HPDE6-E6E7 (cell line): Measurements from ENCODE around the gene EFNA2.
A peak's percentile ranks its signal among the peaks of the same experiment; 100 is the strongest.
"Not testable (repeated sequence)": the region's sequence is repeated elsewhere in the genome, so short reads cannot be mapped to it uniquely, and the experiment has no call there.

Source experiments
- DNase-seq: peaks from one replicate; pipeline ENCODE4 v3.0.0; 2011; ENCODE audit warnings: missing footprints; ENCODE audit errors: extremely low spot score

The EFNA2 gene

DNA sequence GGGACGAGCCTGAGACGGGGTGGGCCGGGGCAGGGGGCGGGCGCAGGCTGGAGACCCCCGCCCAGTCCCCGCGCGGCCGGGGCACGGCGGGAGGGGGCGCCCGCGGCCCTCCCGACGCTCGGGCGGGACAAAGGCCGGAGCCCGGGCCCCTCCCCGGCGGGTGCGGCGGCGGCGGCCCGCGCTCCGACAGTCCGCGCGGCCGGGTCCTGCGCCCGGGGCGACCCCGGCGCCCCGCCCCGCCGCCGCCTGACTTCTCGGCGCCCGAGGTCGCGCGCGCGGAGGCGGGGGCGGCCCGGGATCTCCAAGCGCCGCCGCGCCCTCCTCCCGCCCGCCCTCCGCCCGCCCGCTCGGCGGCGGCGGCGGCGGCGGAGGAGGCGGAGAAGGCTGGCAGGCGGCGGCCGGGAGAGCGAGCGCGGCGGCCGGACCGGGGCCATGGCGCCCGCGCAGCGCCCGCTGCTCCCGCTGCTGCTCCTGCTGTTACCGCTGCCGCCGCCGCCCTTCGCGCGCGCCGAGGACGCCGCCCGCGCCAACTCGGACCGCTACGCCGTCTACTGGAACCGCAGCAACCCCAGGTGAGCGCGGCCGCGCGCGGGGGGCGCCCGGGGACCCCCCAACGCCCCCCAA, at the start of gene EFNA2:
TSS of gene EFNA2 (plus strand) at position 137 of the 624 bp plus-strand sequence. CDS start at position 433, 296 bp downstream.
- DNase-seq: no peak

- DNase-seq: no peak
Measured at GRCh38 chr19:1236576-1236975, 49.1 kb upstream of the EFNA2 start.

- no peak for DNase-seq
Measured at GRCh38 chr19:1237027-1237659, 48.5 kb upstream of the EFNA2 start.

- DNase-seq: no peak
Measured at GRCh38 chr19:1237754-1238368, 47.8 kb upstream of the EFNA2 start, which contains the start of gene CBARP. Gene CBARP (minus strand): TSS chr19:1238005. CDS start chr19:1236100, 1,905 bp downstream.

DNA sequence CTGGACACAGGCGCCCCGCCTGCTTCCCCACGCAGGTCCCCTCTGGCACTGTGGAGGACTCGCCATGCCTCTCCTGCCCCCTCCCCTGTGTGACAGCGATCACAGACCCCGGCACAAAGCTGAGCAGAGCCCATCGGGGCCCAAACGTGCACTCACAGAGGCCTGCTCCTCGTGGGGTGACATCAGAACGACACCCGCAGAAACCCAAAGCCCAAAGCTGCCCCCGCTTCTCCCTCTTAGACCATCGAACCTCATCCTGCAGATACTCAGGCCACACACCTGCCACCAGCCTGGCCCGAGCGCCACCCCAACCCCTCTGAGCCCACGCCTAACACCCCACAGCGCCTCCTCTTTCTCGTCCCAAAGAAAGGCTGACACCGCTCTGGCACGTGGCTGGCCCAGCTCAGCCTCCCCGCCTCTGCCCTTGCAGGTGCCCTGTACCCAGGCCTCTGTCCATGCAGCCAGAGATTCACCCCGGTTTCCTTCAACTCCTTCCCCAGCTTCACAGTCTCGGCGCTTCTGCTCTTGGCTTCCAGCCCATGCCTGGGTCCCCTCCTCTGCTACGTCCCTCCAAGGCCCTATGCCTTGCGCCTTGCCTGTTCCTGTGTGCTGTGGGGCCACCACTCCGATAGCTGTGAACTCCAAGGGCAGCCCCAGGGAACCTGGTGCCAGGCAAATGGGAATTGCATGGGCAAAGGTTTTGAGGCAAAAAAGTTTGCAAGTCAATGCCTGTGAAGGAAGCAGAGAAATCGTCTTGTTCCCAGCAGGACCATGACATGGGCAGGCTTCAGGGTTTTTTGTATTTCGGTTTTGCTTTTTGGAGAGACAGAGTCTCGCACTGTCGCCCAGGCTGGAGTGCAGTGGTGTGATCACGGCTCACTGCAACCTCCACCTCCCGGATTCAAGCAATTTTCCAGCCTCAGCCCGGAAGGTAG, 47.0 kb upstream of the EFNA2 start:
- no peak for DNase-seq

GRCh38 chr19:1239420-1239795, 46.3 kb upstream of the EFNA2 start:
- DNase-seq: no peak

GRCh38 chr19:1239796-1240737, 45.6 kb upstream of the EFNA2 start:
- DNase-seq: no peak

- no peak for DNase-seq
Measured at GRCh38 chr19:1240925-1241324, 44.7 kb upstream of the EFNA2 start.

- peak; percentile 95 for DNase-seq
Measured at GRCh38 chr19:1241417-1242095, 44.1 kb upstream of the EFNA2 start, which contains the start of gene ATP5F1D. Gene ATP5F1D (plus strand): TSS chr19:1241751. CDS start chr19:1241851, 100 bp downstream.

DNA sequence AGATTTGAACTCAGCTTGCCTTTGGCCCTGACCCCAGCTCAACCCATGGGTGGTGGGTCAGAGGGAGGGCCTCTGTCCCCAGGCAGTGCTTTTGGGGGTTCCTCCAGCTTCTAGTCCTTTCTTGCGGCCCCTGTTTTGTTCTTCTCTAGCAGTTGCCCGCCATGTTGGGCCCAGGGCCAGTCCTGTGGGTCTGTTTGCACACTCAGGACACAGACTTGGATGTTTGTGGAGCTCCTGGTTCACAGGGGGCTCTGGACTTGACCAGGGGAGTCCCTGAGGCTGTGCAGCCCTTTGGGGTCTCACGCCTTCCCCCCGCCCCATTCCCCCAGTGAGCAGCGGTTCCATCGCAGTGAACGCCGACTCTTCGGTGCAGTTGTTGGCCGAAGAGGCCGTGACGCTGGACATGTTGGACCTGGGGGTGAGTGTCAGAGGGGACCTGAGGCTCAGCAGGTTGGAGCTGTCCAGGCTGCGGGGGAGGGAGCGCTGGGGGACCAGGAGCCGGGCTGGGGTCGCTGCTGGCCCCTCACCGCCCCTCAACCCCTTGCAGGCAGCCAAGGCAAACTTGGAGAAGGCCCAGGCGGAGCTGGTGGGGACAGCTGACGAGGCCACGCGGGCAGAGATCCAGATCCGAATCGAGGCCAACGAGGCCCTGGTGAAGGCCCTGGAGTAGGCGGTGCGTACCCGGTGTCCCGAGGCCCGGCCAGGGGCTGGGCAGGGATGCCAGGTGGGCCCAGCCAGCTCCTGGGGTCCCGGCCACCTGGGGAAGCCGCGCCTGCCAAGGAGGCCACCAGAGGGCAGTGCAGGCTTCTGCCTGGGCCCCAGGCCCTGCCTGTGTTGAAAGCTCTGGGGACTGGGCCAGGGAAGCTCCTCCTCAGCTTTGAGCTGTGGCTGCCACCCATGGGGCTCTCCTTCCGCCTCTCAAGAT, 41.6 kb upstream of the EFNA2 start:
- no peak for DNase-seq

DNA sequence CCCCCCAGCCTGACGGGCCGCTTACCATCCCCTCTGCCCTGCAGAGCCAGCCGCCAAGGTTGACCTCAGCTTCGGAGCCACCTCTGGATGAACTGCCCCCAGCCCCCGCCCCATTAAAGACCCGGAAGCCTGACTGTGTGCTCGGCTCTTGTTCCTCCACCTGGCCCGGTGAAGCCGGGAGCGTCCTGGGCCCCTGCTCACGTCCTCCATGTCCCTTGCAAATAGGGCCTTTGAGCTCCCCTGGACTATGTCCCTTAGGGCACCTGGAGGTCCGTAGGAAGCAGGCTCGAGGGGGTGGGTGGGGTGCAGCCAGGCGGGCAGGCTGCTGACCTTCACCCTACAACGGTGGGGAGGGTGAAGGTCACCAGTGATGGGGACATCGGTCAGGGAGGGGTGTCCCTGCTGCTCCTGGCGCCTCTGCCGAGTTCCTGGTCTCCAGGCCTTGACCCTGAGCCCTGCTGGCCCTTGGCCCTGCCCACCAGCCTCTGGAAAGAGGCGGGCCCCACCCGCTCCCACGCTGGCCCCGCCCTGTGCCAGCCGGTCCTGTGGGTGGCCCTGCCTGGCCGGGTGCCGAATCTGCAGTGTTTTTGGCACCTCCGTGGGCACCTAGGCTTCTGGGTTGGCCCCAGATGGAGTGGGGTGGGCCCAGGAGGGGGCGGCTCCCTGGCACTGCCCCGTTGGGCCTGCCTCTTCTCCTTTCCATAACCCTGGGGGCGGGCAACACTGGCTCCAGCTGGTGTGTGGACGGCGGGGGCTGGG, 40.8 kb upstream of the EFNA2 start:
- no peak for DNase-seq

DNA sequence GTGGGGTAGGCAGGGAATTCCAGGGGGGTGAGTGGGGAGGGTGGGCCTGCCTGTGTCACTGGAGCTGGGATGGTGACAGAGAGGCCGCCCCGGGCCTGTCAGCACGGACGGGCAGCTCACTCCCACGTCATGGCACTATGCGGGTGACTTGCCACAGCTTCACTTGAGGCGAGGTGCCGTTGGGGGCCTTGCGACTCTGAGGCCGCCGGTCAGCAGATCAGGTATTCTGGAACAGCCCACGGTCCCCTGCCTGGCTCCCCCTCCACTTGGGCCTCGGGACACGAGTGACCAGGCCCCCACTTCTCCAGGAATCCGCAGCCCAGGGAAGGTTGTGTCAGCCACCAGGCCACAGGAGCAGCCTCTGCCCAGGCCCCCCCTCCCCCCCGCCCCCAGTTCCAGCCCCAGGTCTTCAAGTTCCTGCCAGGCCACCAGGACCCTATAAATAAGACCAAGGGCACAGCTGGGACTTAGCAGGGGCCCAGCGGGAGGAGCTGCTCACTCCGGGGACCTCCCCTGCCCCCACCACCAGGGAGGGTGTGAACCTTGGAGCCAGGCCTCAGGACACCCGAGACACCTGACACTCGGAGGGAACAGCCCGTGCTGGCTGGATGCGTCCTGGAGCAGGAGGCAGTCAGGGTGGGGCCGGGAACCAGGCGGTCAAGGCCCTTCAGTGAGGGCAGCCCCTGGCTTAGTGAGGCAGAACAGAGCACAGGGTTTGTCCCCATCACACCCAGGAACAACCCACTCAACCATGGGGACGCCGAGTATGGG, 40.0 kb upstream of the EFNA2 start:
- DNase-seq: no peak

GRCh38 chr19:1246265-1247087, 39.2 kb upstream of the EFNA2 start:
- not testable (repeated sequence) for DNase-seq

DNA sequence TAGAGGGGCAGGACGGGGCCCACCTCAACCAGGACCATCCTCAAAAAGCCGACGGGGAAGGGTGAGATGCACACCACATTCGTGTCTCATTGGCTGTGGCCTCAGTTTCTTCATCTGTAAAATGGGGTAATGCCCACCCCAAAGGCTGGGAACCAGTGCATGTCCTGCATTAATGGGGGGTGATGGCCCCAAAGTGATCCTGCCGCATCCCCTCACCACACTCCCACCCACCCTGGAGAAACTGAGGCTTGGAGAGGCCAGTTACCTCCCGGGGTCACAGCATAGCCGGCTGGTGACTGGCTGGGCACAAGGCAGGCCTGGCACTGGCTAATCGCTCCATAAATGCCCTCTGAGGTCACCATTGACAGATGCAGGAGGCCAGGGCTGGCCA, 37.9 kb upstream of the EFNA2 start:
- no peak for DNase-seq

GRCh38 chr19:1248139-1248785, 37.4 kb upstream of the EFNA2 start, which contains the start of gene MIDN:
Gene MIDN (plus strand): TSS chr19:1248583. CDS start chr19:1250297, 1,714 bp downstream.
- no peak for DNase-seq

DNA sequence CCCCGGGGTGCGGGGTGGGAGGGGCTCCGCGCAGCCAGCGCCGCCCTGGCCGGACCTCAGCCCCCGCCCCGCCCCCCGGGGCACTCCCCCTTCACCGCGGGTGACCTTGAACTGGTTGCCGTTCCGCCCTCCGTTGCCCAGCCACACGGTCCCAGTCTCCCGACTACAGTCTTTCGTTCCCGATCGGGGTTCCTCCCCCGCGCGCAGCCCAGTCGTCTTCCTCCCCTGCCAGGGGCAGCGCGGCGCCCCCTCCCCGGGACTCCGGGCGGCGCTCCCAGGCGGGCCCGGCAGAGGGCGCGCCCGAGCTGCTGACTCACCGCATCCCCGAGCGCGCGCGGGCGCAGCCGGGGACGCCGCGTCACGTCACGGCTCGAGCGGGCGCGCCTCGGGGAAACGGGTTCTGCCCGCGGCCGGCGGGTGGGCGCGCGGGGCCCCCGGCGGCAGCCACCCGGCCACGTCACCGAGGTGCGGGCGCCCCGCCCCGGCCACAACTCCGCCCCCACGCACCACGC, 36.8 kb upstream of the EFNA2 start:
- DNase-seq: no peak
